ENCODE results near the gene ANKS1B.

The ANKS1B gene

DNA sequence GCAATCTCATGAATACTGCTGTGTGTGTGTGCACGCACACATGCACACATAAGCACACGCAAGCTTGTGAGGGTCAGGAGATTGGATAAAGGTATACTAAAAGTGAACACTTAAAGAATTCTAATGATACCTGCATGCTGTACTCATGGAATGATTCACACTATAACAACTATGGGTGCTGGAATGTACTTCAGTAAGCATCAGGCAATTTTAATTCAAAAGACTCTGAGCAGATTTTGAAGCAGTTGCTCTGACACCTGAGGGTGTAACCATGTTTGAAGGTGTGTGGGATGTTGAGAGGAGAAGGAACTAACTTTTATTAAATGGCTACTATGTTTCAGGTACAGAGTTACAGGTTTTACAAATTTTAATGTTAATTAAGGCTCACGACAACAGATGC is 275.6 kb downstream of the ANKS1B start:
- no peaks in the 10 kb centered on the region for H3K4me1 ChIP-seq (ENCODE audit: control insufficient read depth, insufficient read depth, low read length)
- no peaks in the 10 kb centered on the region for H3K27me3 ChIP-seq (ENCODE audit: control insufficient read depth, insufficient read depth, low read length)
- H3K9ac ChIP-seq (ENCODE audit: low read length) = no peak overlapping the region
- H3K36me3 ChIP-seq (ENCODE audit: control insufficient read depth, insufficient read depth, low read length) = no peaks in the 10 kb centered on the region
- no peak overlapping the region for H3K4me3 ChIP-seq (ENCODE audit: low read length)
- H3K9me3 ChIP-seq (ENCODE audit: control insufficient read depth, low read length) = no peaks in the 10 kb centered on the region

DNA sequence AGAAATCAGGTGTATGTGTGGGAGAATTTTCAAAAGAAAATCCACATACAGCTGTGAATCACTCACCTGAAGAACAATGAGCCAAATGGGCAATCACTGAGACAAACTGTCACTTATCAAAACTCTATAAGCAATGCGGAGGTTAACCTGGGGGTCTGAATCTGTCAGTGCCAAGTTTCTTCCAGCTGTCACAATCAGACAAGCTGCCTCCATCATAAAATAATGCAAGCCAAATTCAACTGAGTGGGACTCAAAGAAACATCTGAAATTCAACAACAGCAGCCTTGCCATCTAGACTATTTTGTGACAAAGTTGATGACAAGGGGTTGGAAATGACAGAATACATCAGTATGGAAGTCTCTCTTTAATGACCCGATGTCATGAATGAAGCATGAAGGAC is 276.9 kb downstream of the ANKS1B start:
- no peaks in the 10 kb centered on the region for H3K36me3 ChIP-seq (ENCODE audit: control insufficient read depth, insufficient read depth, low read length)
- H3K4me3 ChIP-seq (ENCODE audit: low read length) = no peak overlapping the region
- H3K9ac ChIP-seq (ENCODE audit: low read length) = no peak overlapping the region
- H3K4me1 ChIP-seq (ENCODE audit: control insufficient read depth, insufficient read depth, low read length) = no peaks in the 10 kb centered on the region
- H3K9me3 ChIP-seq (ENCODE audit: control insufficient read depth, low read length) = no peaks in the 10 kb centered on the region
- no peaks in the 10 kb centered on the region for H3K27me3 ChIP-seq (ENCODE audit: control insufficient read depth, insufficient read depth, low read length)

DNA sequence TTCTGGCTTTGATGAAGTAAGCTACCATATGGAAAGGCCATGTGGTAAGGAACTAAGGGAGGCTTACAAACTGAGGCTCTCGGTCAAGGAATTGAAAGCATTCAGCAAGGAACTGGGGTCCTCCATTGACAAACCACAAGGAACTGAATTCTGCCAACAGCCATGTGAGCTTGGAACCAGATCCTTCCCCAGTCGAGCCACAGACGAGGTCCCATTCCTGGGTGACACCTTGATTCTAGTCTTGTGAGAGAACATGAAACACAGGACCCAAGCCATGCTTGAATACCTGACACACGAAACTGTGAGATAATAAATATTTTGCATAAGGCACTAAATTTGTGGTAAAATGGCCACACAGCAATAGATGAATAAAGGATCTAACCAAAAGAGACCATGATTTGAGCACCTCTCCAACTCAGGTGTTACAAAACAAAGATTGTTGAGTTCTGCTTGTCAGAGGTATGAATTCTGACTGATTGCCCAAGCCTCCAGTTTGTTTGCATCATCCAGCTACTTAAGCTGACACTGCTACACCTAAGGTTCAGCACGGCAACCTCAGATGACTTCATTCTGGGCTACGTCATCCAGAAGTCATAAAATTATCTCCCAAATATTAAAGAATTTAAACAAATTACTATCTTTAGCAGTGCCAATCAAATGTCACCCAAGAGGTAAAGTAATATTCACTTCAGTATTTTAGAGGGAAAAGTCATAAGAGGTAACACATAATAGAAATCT is 277.8 kb downstream of the ANKS1B start:
- H3K4me3 ChIP-seq (ENCODE audit: low read length) = no peak overlapping the region
- H3K36me3 ChIP-seq (ENCODE audit: control insufficient read depth, insufficient read depth, low read length) = no peaks in the 10 kb centered on the region
- no peaks in the 10 kb centered on the region for H3K9me3 ChIP-seq (ENCODE audit: control insufficient read depth, low read length)
- no peak overlapping the region for H3K9ac ChIP-seq (ENCODE audit: low read length)
- no peaks in the 10 kb centered on the region for H3K27me3 ChIP-seq (ENCODE audit: control insufficient read depth, insufficient read depth, low read length)
- H3K4me1 ChIP-seq (ENCODE audit: control insufficient read depth, insufficient read depth, low read length) = no peaks in the 10 kb centered on the region

DNA sequence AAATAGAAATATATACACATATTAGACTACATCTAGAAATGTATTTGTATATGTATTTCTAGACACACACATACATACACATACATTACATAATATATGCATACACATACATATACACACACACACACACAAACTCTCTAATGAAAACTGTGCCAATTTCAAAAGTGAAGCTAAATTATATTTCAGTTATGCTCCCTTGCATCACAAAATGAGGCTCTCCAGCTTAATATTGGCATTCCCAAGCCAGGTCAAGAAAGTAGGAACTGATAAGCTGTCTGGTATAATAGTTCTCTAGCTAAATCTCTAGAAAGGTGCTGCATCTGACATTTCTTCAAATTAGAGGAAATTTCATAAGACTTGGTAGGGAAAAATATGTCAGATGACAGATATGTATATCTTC is 280.3 kb downstream of the ANKS1B start:
- Histone ChIP-seq H3K9me3 (ENCODE audit: control insufficient read depth, low read length) (no peaks in the 10 kb centered on the region), H3K27me3 (ENCODE audit: control insufficient read depth, insufficient read depth, low read length) (no peaks in the 10 kb centered on the region), H3K36me3 (ENCODE audit: control insufficient read depth, insufficient read depth, low read length) (no peaks in the 10 kb centered on the region), H3K4me3 (ENCODE audit: low read length) (no peak overlapping the region), H3K4me1 (ENCODE audit: control insufficient read depth, insufficient read depth, low read length) (no peaks in the 10 kb centered on the region), H3K9ac (ENCODE audit: low read length) (no peak overlapping the region)

DNA sequence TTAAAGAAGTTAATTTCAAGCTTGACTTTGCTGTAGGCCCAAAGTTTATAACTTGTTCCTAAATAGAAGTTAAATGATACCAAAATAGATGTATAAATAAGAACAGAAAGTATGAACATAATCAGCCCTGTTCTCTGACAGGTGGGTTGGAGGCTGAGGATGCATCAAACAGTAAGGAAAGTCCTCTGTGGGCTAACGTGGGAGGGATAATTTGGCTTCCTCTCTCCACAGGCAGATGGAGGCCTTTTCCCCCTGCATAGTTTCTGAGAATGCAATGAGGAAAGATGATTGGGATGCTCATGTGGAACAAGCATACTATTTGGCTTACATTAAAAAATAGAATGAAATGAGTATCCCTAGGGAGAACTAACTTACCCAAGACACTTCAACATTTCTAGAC is 280.7 kb downstream of the ANKS1B start:
- no peaks in the 10 kb centered on the region for H3K9me3 ChIP-seq (ENCODE audit: control insufficient read depth, low read length)
- no peak overlapping the region for H3K4me3 ChIP-seq (ENCODE audit: low read length)
- no peak overlapping the region for H3K9ac ChIP-seq (ENCODE audit: low read length)
- no peaks in the 10 kb centered on the region for H3K27me3 ChIP-seq (ENCODE audit: control insufficient read depth, insufficient read depth, low read length)
- H3K4me1 ChIP-seq (ENCODE audit: control insufficient read depth, insufficient read depth, low read length) = no peaks in the 10 kb centered on the region
- no peaks in the 10 kb centered on the region for H3K36me3 ChIP-seq (ENCODE audit: control insufficient read depth, insufficient read depth, low read length)

- no peaks in the 10 kb centered on the region for H3K36me3 ChIP-seq (ENCODE audit: control insufficient read depth, insufficient read depth, low read length)
- H3K9ac ChIP-seq (ENCODE audit: low read length) = no peak overlapping the region
- no peaks in the 10 kb centered on the region for H3K4me1 ChIP-seq (ENCODE audit: control insufficient read depth, insufficient read depth, low read length)
- no peaks in the 10 kb centered on the region for H3K9me3 ChIP-seq (ENCODE audit: control insufficient read depth, low read length)
- H3K27me3 ChIP-seq (ENCODE audit: control insufficient read depth, insufficient read depth, low read length) = no peaks in the 10 kb centered on the region
- no peak overlapping the region for H3K4me3 ChIP-seq (ENCODE audit: low read length)
These were observed 284.7 kb downstream of the ANKS1B start for GRCh38 chr12:99700032-99700431.

DNA sequence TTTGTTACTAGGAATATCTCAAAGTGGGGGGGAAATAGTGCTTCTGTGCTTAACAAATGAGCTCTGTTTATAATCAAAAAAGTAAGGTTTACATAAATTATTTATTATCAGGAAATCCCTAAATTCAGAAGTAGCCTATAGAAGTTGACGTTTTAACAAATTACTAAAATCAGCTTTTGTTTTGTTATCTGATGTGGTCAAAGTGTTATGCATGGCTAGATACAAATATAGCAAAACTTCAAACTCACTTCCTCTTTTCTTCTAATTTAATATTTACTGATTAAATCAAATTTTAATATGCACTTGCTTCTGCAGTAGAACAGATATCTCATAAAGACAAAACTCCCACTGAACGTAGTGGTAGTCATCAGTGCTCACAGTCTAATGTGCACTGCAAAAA is 289.7 kb downstream of the ANKS1B start:
- no peaks in the 10 kb centered on the region for H3K9me3 ChIP-seq (ENCODE audit: control insufficient read depth, low read length)
- no peak overlapping the region for H3K4me3 ChIP-seq (ENCODE audit: low read length)
- H3K9ac ChIP-seq (ENCODE audit: low read length) = no peak overlapping the region
- no peaks in the 10 kb centered on the region for H3K36me3 ChIP-seq (ENCODE audit: control insufficient read depth, insufficient read depth, low read length)
- no peaks in the 10 kb centered on the region for H3K27me3 ChIP-seq (ENCODE audit: control insufficient read depth, insufficient read depth, low read length)
- no peaks in the 10 kb centered on the region for H3K4me1 ChIP-seq (ENCODE audit: control insufficient read depth, insufficient read depth, low read length)

DNA sequence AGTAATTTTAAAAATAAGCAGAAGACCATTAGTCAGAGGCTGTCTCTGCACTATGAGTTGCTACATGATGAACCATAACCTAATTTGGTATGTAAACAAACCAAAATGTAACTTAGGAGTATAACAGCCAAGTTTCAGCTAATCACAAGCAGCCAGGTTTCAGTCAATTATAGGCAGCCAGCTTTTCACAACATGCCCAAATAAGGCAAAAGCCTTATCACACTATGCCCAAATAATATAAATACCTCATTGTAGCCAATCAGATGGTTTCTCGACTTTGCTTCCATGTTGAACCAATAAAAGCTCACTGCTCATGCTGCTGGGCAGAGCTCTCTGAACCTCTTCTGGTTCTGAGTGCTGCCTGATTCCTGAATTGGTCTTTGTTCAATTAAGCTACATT is 298.6 kb downstream of the ANKS1B start:
- no peaks in the 10 kb centered on the region for H3K9me3 ChIP-seq (ENCODE audit: control insufficient read depth, low read length)
- no peak overlapping the region for H3K9ac ChIP-seq (ENCODE audit: low read length)
- no peaks in the 10 kb centered on the region for H3K4me1 ChIP-seq (ENCODE audit: control insufficient read depth, insufficient read depth, low read length)
- no peaks in the 10 kb centered on the region for H3K27me3 ChIP-seq (ENCODE audit: control insufficient read depth, insufficient read depth, low read length)
- H3K36me3 ChIP-seq (ENCODE audit: control insufficient read depth, insufficient read depth, low read length) = no peaks in the 10 kb centered on the region
- H3K4me3 ChIP-seq (ENCODE audit: low read length) = no peak overlapping the region

DNA sequence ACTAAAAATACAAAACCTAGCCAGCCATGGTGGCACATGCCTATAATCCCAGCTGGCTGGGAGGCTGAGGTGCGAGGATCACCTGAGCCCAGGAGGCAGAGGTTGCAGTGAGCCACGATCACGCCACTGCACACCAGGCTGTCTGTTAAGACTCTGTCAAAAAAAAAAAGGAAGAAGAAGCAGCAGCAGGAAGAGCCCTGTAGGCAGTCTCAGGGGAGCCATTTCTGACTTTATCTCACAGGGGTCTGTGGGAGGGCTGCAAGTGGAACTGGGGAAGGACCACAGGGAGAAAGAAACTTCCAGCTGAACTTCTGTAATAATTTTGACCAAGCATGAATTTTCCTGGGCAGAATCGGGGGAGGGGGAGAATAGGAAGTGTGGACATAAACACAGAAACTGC is 304.5 kb downstream of the ANKS1B start:
- Histone ChIP-seq H3K9ac (ENCODE audit: low read length) (no peak overlapping the region), H3K36me3 (ENCODE audit: control insufficient read depth, insufficient read depth, low read length) (no peaks in the 10 kb centered on the region), H3K4me1 (ENCODE audit: control insufficient read depth, insufficient read depth, low read length) (no peaks in the 10 kb centered on the region), H3K27me3 (ENCODE audit: control insufficient read depth, insufficient read depth, low read length) (no peaks in the 10 kb centered on the region), H3K9me3 (ENCODE audit: control insufficient read depth, low read length) (no peaks in the 10 kb centered on the region), H3K4me3 (ENCODE audit: low read length) (no peak overlapping the region)

DNA sequence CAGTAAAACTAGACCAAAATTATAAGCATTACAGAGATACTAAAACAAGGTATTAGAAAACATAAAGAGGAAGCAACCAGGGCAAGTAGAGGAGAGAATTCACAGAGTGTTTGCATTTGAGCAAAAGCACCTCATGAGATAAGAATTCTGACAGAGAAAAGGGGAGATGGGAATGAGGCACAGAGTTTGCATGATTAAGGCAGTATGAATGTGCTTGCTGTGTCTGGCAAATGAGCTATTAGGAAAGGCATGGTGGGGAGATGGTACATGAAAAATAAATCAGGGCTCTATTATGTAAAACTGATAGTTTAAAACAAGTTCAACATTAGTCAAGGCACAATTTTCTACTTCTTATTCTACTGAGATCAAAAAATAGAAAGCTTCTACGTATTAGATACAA is 314.1 kb downstream of the ANKS1B start:
- H3K36me3 ChIP-seq (ENCODE audit: control insufficient read depth, insufficient read depth, low read length) = no peaks in the 10 kb centered on the region
- H3K4me1 ChIP-seq (ENCODE audit: control insufficient read depth, insufficient read depth, low read length) = no peaks in the 10 kb centered on the region
- no peak overlapping the region for H3K9ac ChIP-seq (ENCODE audit: low read length)
- H3K9me3 ChIP-seq (ENCODE audit: control insufficient read depth, low read length) = no peaks in the 10 kb centered on the region
- no peak overlapping the region for H3K4me3 ChIP-seq (ENCODE audit: low read length)
- H3K27me3 ChIP-seq (ENCODE audit: control insufficient read depth, insufficient read depth, low read length) = no peaks in the 10 kb centered on the region

DNA sequence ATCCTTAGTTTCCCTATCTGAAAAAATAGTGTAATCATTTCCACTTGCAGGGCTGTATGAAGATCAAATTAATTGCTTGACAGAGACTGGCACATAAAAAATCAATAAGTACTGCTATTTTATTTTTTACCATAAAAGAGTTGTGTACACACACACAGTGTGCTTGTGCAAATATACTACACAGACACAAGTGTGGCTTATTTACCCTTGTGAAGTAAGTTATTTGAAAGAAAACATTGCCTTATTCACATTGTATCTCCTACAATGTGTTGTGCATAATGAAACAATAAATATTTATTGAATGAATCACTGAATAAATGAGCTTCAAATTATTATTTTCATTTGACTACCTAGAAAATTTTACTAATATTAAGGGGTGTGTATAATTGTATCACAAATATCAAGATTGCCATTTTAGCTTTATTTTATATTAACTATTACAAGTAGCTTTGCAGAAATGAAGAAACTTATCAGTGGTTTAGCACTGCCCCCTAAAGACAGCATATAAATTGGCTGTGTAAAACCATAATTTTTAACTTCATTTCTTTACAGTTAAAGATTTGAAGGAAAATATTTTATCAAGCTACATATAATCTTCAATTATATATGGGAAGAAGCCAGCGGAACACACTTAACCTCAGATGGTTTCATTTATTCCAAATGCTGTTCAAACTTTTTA is 325.9 kb downstream of the ANKS1B start:
- H3K9ac ChIP-seq (ENCODE audit: low read length) = no peak overlapping the region
- H3K4me1 ChIP-seq (ENCODE audit: control insufficient read depth, insufficient read depth, low read length) = no peaks in the 10 kb centered on the region
- H3K36me3 ChIP-seq (ENCODE audit: control insufficient read depth, insufficient read depth, low read length) = no peaks in the 10 kb centered on the region
- H3K4me3 ChIP-seq (ENCODE audit: low read length) = no peak overlapping the region
- no peaks in the 10 kb centered on the region for H3K27me3 ChIP-seq (ENCODE audit: control insufficient read depth, insufficient read depth, low read length)
- no peaks in the 10 kb centered on the region for H3K9me3 ChIP-seq (ENCODE audit: control insufficient read depth, low read length)

- Histone ChIP-seq H3K36me3 (ENCODE audit: control insufficient read depth, insufficient read depth, low read length) (no peaks in the 10 kb centered on the region), H3K4me3 (ENCODE audit: low read length) (no peak overlapping the region), H3K4me1 (ENCODE audit: control insufficient read depth, insufficient read depth, low read length) (no peaks in the 10 kb centered on the region), H3K9ac (ENCODE audit: low read length) (no peak overlapping the region), H3K27me3 (ENCODE audit: control insufficient read depth, insufficient read depth, low read length) (no peaks in the 10 kb centered on the region), H3K9me3 (ENCODE audit: control insufficient read depth, low read length) (no peaks in the 10 kb centered on the region)
These were observed 335.2 kb downstream of the ANKS1B start for GRCh38 chr12:99649551-99649950.
